DND-41 (cell line): ENCODE data around the gene GPRIN1.

Source experiments
- CTCF ChIP-seq: IDR thresholded peaks from 2 replicates; pipeline ENCODE4 v1.5.1; 2012; ENCODE audit warnings: borderline replicate concordance, low read length, moderate library complexity, mild to moderate bottlenecking; ENCODE audit not compliant: poor library complexity, severe bottlenecking; ENCODE audit errors: extremely low read depth
- EZH2 ChIP-seq: IDR thresholded peaks from 3 replicates; pipeline ENCODE4 v1.6.1; 2012; ENCODE audit warnings: borderline replicate concordance, low read depth, mild to moderate bottlenecking, moderate library complexity, low read length, inconsistent platforms; ENCODE audit not compliant: severe bottlenecking

- TF ChIP-seq CTCF (no peak), EZH2 (no peak)
These were observed 10.5 kb upstream of the GPRIN1 start for GRCh38 chr5:176620333-176620981.
